ENCODE data around the gene COG7.
"Not testable (repeated sequence)": the region's sequence is repeated elsewhere in the genome, so short reads cannot be mapped to it uniquely, and the experiment has no call there.

Gene COG7

GRCh38 chr16:23448392-23448791, 4.6 kb downstream of the COG7 start:
- ChIA-PET POLR2A (no interaction called here), CTCF (interaction anchor here (2.2 kb wide), 1 partner anchor 13 kb away, joined by 10 read pairs; no protein-coding TSS in a partner anchor)
- DNase-seq (ENCODE audit: extremely low spot score), result no peak
- TF ChIP-seq ZNF384 (IDR thresholded peaks at IDR 0.05), result no peak
- no peak for TF ChIP-seq SP1 (IDR thresholded peaks at IDR 0.05)
- TF ChIP-seq FOXM1 (IDR thresholded peaks at IDR 0.05; ENCODE audit: borderline replicate concordance), result no peak
- no peak for TF ChIP-seq HDGF (IDR thresholded peaks at IDR 0.05; ENCODE audit: borderline replicate concordance)
- no peak for TF ChIP-seq FOXA1 (IDR thresholded peaks at IDR 0.05)
- no peak for TF ChIP-seq NFRKB (IDR thresholded peaks at IDR 0.05)
- TF ChIP-seq ARNT (IDR thresholded peaks at IDR 0.05), result no peak
- no peak for TF ChIP-seq L3MBTL2 (conservative IDR thresholded peaks at IDR 0.05)
- no peak for TF ChIP-seq LEF1 (IDR thresholded peaks at IDR 0.05; ENCODE audit: borderline replicate concordance)
- no peak for TF ChIP-seq FOXK2 (IDR thresholded peaks at IDR 0.05)
- no peak for TF ChIP-seq CTBP1 (IDR thresholded peaks at IDR 0.05; ENCODE audit: borderline replicate concordance)
- no peak for TF ChIP-seq BHLHE40 (IDR thresholded peaks at IDR 0.05; ENCODE audit: borderline replicate concordance)
- no peak for TF ChIP-seq PKNOX1 (IDR thresholded peaks at IDR 0.05)
- no peak for TF ChIP-seq TARDBP (IDR thresholded peaks at IDR 0.05)
- no peak for TF ChIP-seq ELF4 (IDR thresholded peaks at IDR 0.05)
- no peak for TF ChIP-seq SUZ12 (IDR thresholded peaks at IDR 0.05)

- CTCF ChIA-PET, result interaction anchor here (1.1 to 3.2 kb wide), 2 partner anchors 256 to 538 kb away, joined by 3 to 27 read pairs; partner anchors contain the start of gene SCNN1G
- DNase-seq (ENCODE audit: extremely low spot score), result not testable (repeated sequence)
These were observed 15.4 kb downstream of the COG7 start for GRCh38 chr16:23437542-23437941.

GRCh38 chr16:23436951-23437350, 16.0 kb downstream of the COG7 start:
- ChIA-PET POLR2A (no interaction called here), CTCF (interaction anchor here (0.9 to 3.2 kb wide), 3 partner anchors 16 to 538 kb away, joined by 3 to 27 read pairs (median 4); partner anchors contain the start of genes COG7 and SCNN1G)
- no peak for DNase-seq (ENCODE audit: extremely low spot score)
- TF ChIP-seq FOXA1 (IDR thresholded peaks at IDR 0.05) (no peak), HDGF (IDR thresholded peaks at IDR 0.05; ENCODE audit: borderline replicate concordance) (no peak), SUZ12 (IDR thresholded peaks at IDR 0.05) (no peak), CTBP1 (IDR thresholded peaks at IDR 0.05; ENCODE audit: borderline replicate concordance) (no peak), ARNT (IDR thresholded peaks at IDR 0.05) (no peak), FOXM1 (IDR thresholded peaks at IDR 0.05; ENCODE audit: borderline replicate concordance) (no peak), PKNOX1 (IDR thresholded peaks at IDR 0.05) (no peak), BHLHE40 (IDR thresholded peaks at IDR 0.05; ENCODE audit: borderline replicate concordance) (no peak), ELF4 (IDR thresholded peaks at IDR 0.05) (no peak), L3MBTL2 (conservative IDR thresholded peaks at IDR 0.05) (no peak), NFRKB (IDR thresholded peaks at IDR 0.05) (no peak), ZNF384 (IDR thresholded peaks at IDR 0.05) (no peak), SP1 (IDR thresholded peaks at IDR 0.05) (no peak), LEF1 (IDR thresholded peaks at IDR 0.05; ENCODE audit: borderline replicate concordance) (no peak), TARDBP (IDR thresholded peaks at IDR 0.05) (no peak), FOXK2 (IDR thresholded peaks at IDR 0.05) (no peak)

More at GRCh38 chr16:23437542-23437941, 15.4 kb downstream of the COG7 start:
- POLR2A ChIA-PET, result not testable (repeated sequence)

GRCh38 chr16:23435500-23435899, 17.5 kb downstream of the COG7 start:
- ChIA-PET CTCF (interaction anchor here (0.6 to 3.2 kb wide), 28 partner anchors 9 to 539 kb away, joined by 3 to 27 read pairs (median 4); partner anchors contain the start of genes COG7 and SCNN1G), POLR2A (no interaction called here)
- peak; percentile 74 for DNase-seq (ENCODE audit: extremely low spot score)
- TF ChIP-seq SP1 (IDR thresholded peaks at IDR 0.05) (no peak), ELF4 (IDR thresholded peaks at IDR 0.05) (no peak), ZNF384 (IDR thresholded peaks at IDR 0.05) (no peak), NFRKB (IDR thresholded peaks at IDR 0.05) (no peak), PKNOX1 (IDR thresholded peaks at IDR 0.05) (no peak), BHLHE40 (IDR thresholded peaks at IDR 0.05; ENCODE audit: borderline replicate concordance) (no peak), SUZ12 (IDR thresholded peaks at IDR 0.05) (no peak), ARNT (IDR thresholded peaks at IDR 0.05) (no peak), TARDBP (IDR thresholded peaks at IDR 0.05) (no peak), L3MBTL2 (conservative IDR thresholded peaks at IDR 0.05) (no peak), FOXK2 (IDR thresholded peaks at IDR 0.05) (no peak), HDGF (IDR thresholded peaks at IDR 0.05; ENCODE audit: borderline replicate concordance) (no peak), LEF1 (IDR thresholded peaks at IDR 0.05; ENCODE audit: borderline replicate concordance) (no peak), CTBP1 (IDR thresholded peaks at IDR 0.05; ENCODE audit: borderline replicate concordance) (no peak), FOXA1 (IDR thresholded peaks at IDR 0.05) (no peak), FOXM1 (IDR thresholded peaks at IDR 0.05; ENCODE audit: borderline replicate concordance) (no peak)

GRCh38 chr16:23434380-23434779, 18.6 kb downstream of the COG7 start:
- POLR2A ChIA-PET, result no interaction called here
- DNase-seq (ENCODE audit: extremely low spot score), result peak; percentile 68
- CTCF ChIA-PET, result interaction anchor here (0.6 to 3.2 kb wide), 11 partner anchors 11 to 368 kb away, joined by 3 to 27 read pairs (median 5); partner anchors contain the start of genes SCNN1B and SCNN1G
- TF ChIP-seq FOXM1 (IDR thresholded peaks at IDR 0.05; ENCODE audit: borderline replicate concordance) (no peak), PKNOX1 (IDR thresholded peaks at IDR 0.05) (no peak), SP1 (IDR thresholded peaks at IDR 0.05) (no peak), ZNF384 (IDR thresholded peaks at IDR 0.05) (no peak), TARDBP (IDR thresholded peaks at IDR 0.05) (no peak), SUZ12 (IDR thresholded peaks at IDR 0.05) (no peak), ELF4 (IDR thresholded peaks at IDR 0.05) (no peak), FOXA1 (IDR thresholded peaks at IDR 0.05) (no peak), ARNT (IDR thresholded peaks at IDR 0.05) (no peak), LEF1 (IDR thresholded peaks at IDR 0.05; ENCODE audit: borderline replicate concordance) (no peak), NFRKB (IDR thresholded peaks at IDR 0.05) (no peak), L3MBTL2 (conservative IDR thresholded peaks at IDR 0.05) (no peak)
